Measurements from ENCODE around the gene DLX5. TPM values are rescaled to one million over a fixed set of nuclear protein-coding genes. Genes with fewer than 3 reads are reported as not detected.

DLX5 gene
- total RNA-seq, 4 donors from 2014 or later = 0.49 to 0.54 TPM; not detected in 2

GRCh38 chr7:97025983-97026714, 1.5 kb upstream of the DLX5 start:
- H3K4me3 ChIP-seq = peak overlapping the region in 1 of 2 donors; percentile 49
- no peaks in the 10 kb centered on the region for H3K9me3 ChIP-seq
- no peak overlapping the region for H3K27ac ChIP-seq
- H3K27me3 ChIP-seq = peaks cover 93% of the 10 kb centered on the region
- WGBS, 2 donors (ENCODE audit: low coverage in 1 of 2) = 13 to 19% methylated on average over 3 to 4 of the region's 29 CpGs
- H3K36me3 ChIP-seq = no peaks in the 10 kb centered on the region
- no peak for TF ChIP-seq POLR2AphosphoS5 (IDR thresholded peaks at IDR 0.05)
- no peak for TF ChIP-seq POLR2A (IDR thresholded peaks at IDR 0.05)
- TF ChIP-seq EP300 (IDR thresholded peaks at IDR 0.05) = no peak
- TF ChIP-seq CTCF (IDR thresholded peaks at IDR 0.05) = no peak
- H3K4me1 ChIP-seq = peaks cover 0 to 66% (median 19%) of the 10 kb centered on the region in 3 donors
- ATAC-seq = no peak

GRCh38 chr7:97025130-97025499, 484 bp upstream of the DLX5 start:
- H3K9me3 ChIP-seq = no peaks in the 10 kb centered on the region

GRCh38 chr7:97022491-97023306, 1.9 kb downstream of the DLX5 start:
- H3K4me1 ChIP-seq = peaks cover 0 to 81% (median 28%) of the 10 kb centered on the region in 3 donors
- ATAC-seq = no peak
- no peak overlapping the region for H3K27ac ChIP-seq
- no peaks in the 10 kb centered on the region for H3K9me3 ChIP-seq
- peaks cover 100% of the 10 kb centered on the region for H3K27me3 ChIP-seq
- TF ChIP-seq POLR2A (IDR thresholded peaks at IDR 0.05) (no peak), EP300 (IDR thresholded peaks at IDR 0.05) (no peak), POLR2AphosphoS5 (IDR thresholded peaks at IDR 0.05) (no peak), CTCF (IDR thresholded peaks at IDR 0.05) (no peak)
- no peaks in the 10 kb centered on the region for H3K36me3 ChIP-seq
- 6 to 8% methylated on average over 11 to 19 of the region's 35 CpGs for WGBS, 2 donors (ENCODE audit: low coverage in 1 of 2)
- H3K4me3 ChIP-seq = peak overlapping the region in 1 of 2 donors; percentile 46

More at GRCh38 chr7:97025130-97025499, 484 bp upstream of the DLX5 start:
- Histone ChIP-seq H3K27ac (no peak overlapping the region), H3K4me3 (peak overlapping the region in 1 of 2 donors; percentile 46), H3K4me1 (peaks cover 0 to 73% (median 24%) of the 10 kb centered on the region in 3 donors), H3K27me3 (peaks cover 96% of the 10 kb centered on the region), H3K36me3 (no peaks in the 10 kb centered on the region)
- ATAC-seq = no peak
- TF ChIP-seq CTCF (IDR thresholded peaks at IDR 0.05) = no peak
- TF ChIP-seq POLR2A (IDR thresholded peaks at IDR 0.05) = no peak
- TF ChIP-seq POLR2AphosphoS5 (IDR thresholded peaks at IDR 0.05) = no peak
- TF ChIP-seq EP300 (IDR thresholded peaks at IDR 0.05) = no peak
- 4 to 10% methylated on average over 2 to 8 of the region's 8 CpGs for WGBS, 2 donors (ENCODE audit: low coverage in 1 of 2)

GRCh38 chr7:97021747-97022490, 2.7 kb downstream of the DLX5 start:
- H3K27ac ChIP-seq = no peak overlapping the region
- ATAC-seq = no peak
- WGBS, 2 donors (ENCODE audit: low coverage in 1 of 2) = 13 to 43% methylated on average over 1 to 14 of the region's 39 CpGs
- TF ChIP-seq POLR2A (IDR thresholded peaks at IDR 0.05) (no peak), EP300 (IDR thresholded peaks at IDR 0.05) (no peak), CTCF (IDR thresholded peaks at IDR 0.05) (no peak), POLR2AphosphoS5 (IDR thresholded peaks at IDR 0.05) (no peak)
- peaks cover 0 to 81% (median 25%) of the 10 kb centered on the region in 3 donors for H3K4me1 ChIP-seq
- H3K9me3 ChIP-seq = no peaks in the 10 kb centered on the region
- no peak overlapping the region for H3K4me3 ChIP-seq
- H3K27me3 ChIP-seq = peaks cover 100% of the 10 kb centered on the region
- no peaks in the 10 kb centered on the region for H3K36me3 ChIP-seq
